ENCODE measurements around the gene RASSF1. TPM values are rescaled to one million over a fixed set of nuclear protein-coding genes. Genes with fewer than 3 reads are reported as not detected.
"Not testable (repeated sequence)": the region's sequence is repeated elsewhere in the genome, so short reads cannot be mapped to it uniquely, and the experiment has no call there.

The RASSF1 gene
- total RNA-seq, 2 experiments from 2014 or later = 88.3 to 122 TPM

DNA sequence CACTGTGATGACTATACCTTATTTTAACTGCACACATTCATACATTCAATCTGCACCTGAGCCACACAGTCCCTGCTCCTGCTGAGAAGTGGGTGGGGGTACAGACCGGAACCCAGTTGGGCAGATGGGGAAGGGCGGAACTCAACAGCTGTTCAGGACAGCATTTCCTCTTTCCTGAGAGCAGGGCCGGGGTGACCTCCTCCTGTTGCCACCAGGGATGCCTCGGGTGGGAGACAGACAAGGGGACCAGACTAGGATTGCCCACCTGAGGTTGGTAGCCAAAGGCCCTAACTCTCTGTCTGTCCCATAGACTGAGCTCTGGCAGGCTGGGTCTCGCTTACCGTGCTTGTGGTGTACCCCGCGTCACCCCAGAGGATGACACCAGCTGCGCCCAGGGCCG lies 22.0 kb downstream of the RASSF1 start:
- Mint-ChIP-seq H3K4me1 (peaks cover 47% of the 10 kb centered on the region), H3K27me3 (no peaks in the 10 kb centered on the region), H3K4me3 (peak overlapping the region; percentile 4), H3K9me3 (no peaks in the 10 kb centered on the region), H3K36me3 (ENCODE audit: low read depth) (peaks cover 4% of the 10 kb centered on the region), H3K27ac (no peak overlapping the region)
- ChIA-PET CTCF (interaction anchor here (0.8 to 1.9 kb wide), 6 partner anchors 9 to 124 kb away, joined by 4 to 14 read pairs (median 5); partner anchors contain the start of gene TUSC2), POLR2A (no interaction called here)
- no peak for DNase-seq

DNA sequence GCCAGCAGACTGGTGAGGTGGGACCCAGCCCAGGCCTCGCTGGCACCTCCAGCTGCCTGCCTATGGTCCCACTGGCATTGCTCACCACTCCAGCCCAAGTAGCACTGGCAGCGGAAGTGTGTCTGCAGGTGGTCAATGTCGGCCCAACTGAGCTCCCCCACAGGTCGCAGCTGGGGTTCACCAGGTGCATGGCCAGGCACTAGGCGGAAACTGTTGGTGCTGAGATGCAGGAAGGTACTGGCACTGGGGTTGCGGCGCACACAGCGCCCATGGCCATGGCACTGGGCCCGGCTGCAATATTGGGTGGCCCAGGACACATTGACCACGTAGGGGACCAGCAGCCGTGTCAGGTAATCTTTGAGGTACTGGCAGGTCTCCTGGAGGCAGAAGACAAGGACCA lies 22.5 kb downstream of the RASSF1 start:
- H3K27ac Mint-ChIP-seq = no peak overlapping the region
- H3K4me3 Mint-ChIP-seq = no peak overlapping the region
- H3K36me3 Mint-ChIP-seq (ENCODE audit: low read depth) = peaks cover 4% of the 10 kb centered on the region
- DNase-seq = no peak
- ChIA-PET POLR2A (no interaction called here), CTCF (interaction anchor here (1.5 to 1.9 kb wide), 4 partner anchors 10 to 18 kb away, joined by 5 to 14 read pairs (median 6); partner anchors contain the start of gene TUSC2)
- H3K27me3 Mint-ChIP-seq = no peaks in the 10 kb centered on the region
- H3K4me1 Mint-ChIP-seq = peaks cover 43% of the 10 kb centered on the region
- no peaks in the 10 kb centered on the region for H3K9me3 Mint-ChIP-seq

DNA sequence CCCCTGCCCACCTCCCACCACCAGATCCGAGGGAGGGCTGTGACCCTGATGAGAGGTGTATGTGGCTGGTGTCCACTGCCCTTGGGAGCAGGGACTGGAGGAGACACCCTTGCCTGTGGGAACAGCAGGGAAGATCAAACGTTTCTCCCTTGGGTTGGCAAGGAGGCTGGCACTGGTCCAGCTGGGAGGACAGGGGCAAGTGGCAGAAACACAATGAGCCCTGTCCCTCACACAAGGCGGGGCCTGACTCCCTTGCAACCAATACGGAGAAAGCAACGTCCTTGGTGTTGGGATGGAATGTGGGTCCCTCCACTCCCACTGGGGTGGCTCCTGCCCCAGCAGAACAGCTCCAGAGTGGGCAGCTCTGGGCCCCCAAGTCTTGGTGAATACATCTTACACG lies 23.3 kb downstream of the RASSF1 start:
- Mint-ChIP-seq H3K4me3 (no peak overlapping the region), H3K4me1 (peaks cover 39% of the 10 kb centered on the region), H3K9me3 (no peaks in the 10 kb centered on the region), H3K27me3 (no peaks in the 10 kb centered on the region), H3K36me3 (ENCODE audit: low read depth) (peaks cover 4% of the 10 kb centered on the region), H3K27ac (peak overlapping the region; percentile 89)
- CTCF ChIA-PET = interaction anchor here (1.1 to 1.9 kb wide), 5 partner anchors 9 to 18 kb away, joined by 3 to 14 read pairs (median 5); partner anchors contain the start of genes HYAL1, HYAL3, NAA80 and TUSC2
- no peak for DNase-seq
- POLR2A ChIA-PET = no interaction called here

DNA sequence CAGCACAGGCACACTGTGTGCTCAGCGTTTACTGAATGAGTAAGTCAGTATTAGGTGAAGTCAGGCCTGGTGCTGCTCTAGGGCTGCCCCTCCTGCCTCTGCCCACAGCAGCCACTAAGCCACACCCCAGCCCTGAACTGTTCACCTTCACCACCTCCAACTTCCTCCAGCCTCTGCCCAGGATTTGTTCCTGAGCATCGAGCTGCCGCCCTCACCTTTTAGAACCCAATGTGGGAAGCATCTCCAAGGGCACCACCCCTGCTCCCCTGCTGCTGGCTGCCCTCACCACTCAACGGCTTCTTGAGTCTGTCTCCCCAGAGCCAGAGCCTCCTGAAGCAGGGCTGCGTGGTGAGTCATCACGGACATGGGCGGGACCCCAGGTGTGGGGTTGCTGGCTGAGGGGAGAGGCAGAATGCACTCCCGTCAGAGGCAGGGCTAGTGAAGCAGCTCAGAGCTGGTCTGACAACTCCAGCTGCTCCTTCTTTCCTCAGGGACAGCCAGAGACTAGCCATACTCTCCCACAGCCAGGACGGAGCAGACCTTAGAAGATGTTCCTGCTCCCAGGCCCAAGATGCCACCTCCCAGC lies 23.9 kb downstream of the RASSF1 start:
- peak overlapping the region; percentile 35 for H3K4me3 Mint-ChIP-seq
- H3K36me3 Mint-ChIP-seq (ENCODE audit: low read depth) = peaks cover 4% of the 10 kb centered on the region
- H3K27ac Mint-ChIP-seq = peak overlapping the region; percentile 89
- ChIA-PET POLR2A (no interaction called here), CTCF (interaction anchor here (1.1 to 1.9 kb wide), 3 partner anchors 11 to 18 kb away, joined by 3 to 14 read pairs (median 4); partner anchors contain the start of genes HYAL1, HYAL3, NAA80 and TUSC2)
- H3K9me3 Mint-ChIP-seq = no peaks in the 10 kb centered on the region
- H3K27me3 Mint-ChIP-seq = no peaks in the 10 kb centered on the region
- peaks cover 39% of the 10 kb centered on the region for H3K4me1 Mint-ChIP-seq
- peak; percentile 66 for DNase-seq

DNA sequence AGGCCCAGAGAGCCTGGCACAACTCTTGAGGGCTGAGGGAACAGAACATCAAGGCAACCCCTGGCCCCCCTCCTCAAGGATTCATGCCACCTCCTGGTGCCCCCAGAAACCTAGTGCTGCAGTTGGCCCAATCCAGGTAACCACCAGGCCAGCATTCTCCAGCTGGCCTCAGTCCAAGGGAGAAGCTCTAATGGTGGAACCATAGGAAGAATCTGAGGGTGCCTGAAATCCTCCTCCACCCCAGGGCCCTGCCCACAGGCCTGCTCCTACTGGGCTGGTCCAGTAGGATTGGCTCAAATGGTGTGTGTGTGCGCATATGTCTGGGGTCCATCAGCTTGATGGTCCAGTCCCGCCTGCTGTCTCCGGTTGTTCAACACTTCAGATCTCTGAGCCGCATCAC lies 25.8 kb downstream of the RASSF1 start:
- DNase-seq = no peak
- H3K4me1 Mint-ChIP-seq = peaks cover 30% of the 10 kb centered on the region
- no peak overlapping the region for H3K27ac Mint-ChIP-seq
- no peak overlapping the region for H3K4me3 Mint-ChIP-seq
- H3K9me3 Mint-ChIP-seq = no peaks in the 10 kb centered on the region
- ChIA-PET POLR2A (no interaction called here), CTCF (interaction anchor here (1.0 to 2.8 kb wide), 8 partner anchors 8 to 23 kb away, joined by 3 to 12 read pairs (median 6); partner anchors contain the start of genes HYAL2, HYAL3, IFRD2 and NAA80)
- H3K27me3 Mint-ChIP-seq = no peaks in the 10 kb centered on the region
- H3K36me3 Mint-ChIP-seq (ENCODE audit: low read depth) = peaks cover 4% of the 10 kb centered on the region

DNA sequence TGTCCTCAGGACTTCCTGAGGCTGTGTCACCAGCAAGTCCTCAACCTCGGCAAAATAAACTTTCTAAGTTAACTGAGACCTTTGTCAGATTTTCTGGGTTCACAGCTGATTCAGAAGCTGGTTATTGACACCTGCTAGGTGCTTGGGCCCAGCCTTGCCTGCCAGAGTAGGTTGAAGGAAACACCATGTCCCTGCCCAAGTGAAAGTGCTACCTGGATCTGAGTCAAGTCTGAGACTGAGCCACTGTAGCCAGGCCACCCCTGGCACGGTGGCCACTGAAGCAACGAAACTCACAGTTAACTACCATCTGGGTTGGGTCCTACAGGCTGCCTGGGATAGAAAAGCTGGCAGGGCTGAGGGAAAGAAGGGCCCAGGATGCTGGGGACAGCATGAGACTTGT lies 26.3 kb downstream of the RASSF1 start:
- POLR2A ChIA-PET = no interaction called here
- Mint-ChIP-seq H3K27ac (no peak overlapping the region), H3K27me3 (no peaks in the 10 kb centered on the region), H3K9me3 (no peaks in the 10 kb centered on the region), H3K4me3 (no peak overlapping the region), H3K36me3 (ENCODE audit: low read depth) (peaks cover 4% of the 10 kb centered on the region), H3K4me1 (peaks cover 28% of the 10 kb centered on the region)
- CTCF ChIA-PET = interaction anchor here (1.0 to 2.8 kb wide), 8 partner anchors 8 to 302 kb away, joined by 3 to 12 read pairs (median 6); partner anchors contain the start of genes HYAL2, HYAL3, IFRD2 and NAA80
- DNase-seq = no peak

DNA sequence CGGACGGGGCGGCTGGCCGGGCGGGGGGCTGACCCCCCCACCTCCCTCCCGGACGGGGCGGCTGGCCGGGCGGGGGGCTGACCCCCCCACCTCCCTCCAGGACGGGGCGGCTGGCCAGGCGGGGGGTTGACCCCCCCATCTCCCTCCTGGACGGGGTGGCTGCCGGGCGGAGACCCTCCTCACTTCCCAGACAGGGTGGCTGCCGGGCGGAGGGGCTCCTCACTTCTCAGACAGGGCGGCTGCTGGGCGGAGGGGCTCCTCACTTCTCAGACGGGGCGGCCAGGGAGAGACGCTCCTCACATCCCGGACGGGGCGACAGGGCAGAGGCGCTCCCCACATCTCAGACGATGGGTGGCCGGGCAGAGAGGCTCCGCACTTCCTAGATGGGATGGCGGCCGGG lies 28.6 kb downstream of the RASSF1 start:
- H3K27me3 Mint-ChIP-seq; DNase-seq; H3K4me3 Mint-ChIP-seq; H3K36me3 Mint-ChIP-seq (ENCODE audit: low read depth); H3K9me3 Mint-ChIP-seq; POLR2A ChIA-PET; H3K27ac Mint-ChIP-seq; CTCF ChIA-PET: not testable (repeated sequence)
- peaks cover 17% of the 10 kb centered on the region for H3K4me1 Mint-ChIP-seq

DNA sequence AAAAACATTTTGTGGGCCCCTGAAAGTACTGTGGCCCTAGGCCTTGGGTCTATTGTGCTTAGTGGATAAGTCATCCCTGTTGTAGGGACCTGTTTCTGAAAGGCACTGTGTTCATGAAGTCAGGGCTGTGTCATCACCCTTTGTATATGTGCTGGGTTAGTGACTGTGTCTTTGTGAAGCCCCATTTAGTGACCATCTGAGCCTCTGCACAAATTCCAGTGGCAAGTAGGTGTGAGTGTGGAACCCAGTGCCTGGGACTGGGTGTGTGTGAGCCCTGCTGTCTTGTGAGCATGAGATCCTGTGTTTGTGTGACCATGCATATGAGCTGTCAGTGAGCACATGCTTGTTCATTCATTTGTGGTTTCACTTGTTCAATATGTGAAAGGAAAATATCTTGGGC lies 36.0 kb downstream of the RASSF1 start:
- Mint-ChIP-seq H3K4me1 (peaks cover 14% of the 10 kb centered on the region), H3K27ac (no peak overlapping the region), H3K27me3 (no peaks in the 10 kb centered on the region), H3K4me3 (no peak overlapping the region), H3K36me3 (ENCODE audit: low read depth) (no peaks in the 10 kb centered on the region), H3K9me3 (no peaks in the 10 kb centered on the region)
- ChIA-PET CTCF (interaction anchor here (0.9 to 1.8 kb wide), 4 partner anchors 11 to 16 kb away, joined by 4 to 9 read pairs (median 4); no protein-coding TSS in a partner anchor), POLR2A (no interaction called here)
- DNase-seq = no peak

DNA sequence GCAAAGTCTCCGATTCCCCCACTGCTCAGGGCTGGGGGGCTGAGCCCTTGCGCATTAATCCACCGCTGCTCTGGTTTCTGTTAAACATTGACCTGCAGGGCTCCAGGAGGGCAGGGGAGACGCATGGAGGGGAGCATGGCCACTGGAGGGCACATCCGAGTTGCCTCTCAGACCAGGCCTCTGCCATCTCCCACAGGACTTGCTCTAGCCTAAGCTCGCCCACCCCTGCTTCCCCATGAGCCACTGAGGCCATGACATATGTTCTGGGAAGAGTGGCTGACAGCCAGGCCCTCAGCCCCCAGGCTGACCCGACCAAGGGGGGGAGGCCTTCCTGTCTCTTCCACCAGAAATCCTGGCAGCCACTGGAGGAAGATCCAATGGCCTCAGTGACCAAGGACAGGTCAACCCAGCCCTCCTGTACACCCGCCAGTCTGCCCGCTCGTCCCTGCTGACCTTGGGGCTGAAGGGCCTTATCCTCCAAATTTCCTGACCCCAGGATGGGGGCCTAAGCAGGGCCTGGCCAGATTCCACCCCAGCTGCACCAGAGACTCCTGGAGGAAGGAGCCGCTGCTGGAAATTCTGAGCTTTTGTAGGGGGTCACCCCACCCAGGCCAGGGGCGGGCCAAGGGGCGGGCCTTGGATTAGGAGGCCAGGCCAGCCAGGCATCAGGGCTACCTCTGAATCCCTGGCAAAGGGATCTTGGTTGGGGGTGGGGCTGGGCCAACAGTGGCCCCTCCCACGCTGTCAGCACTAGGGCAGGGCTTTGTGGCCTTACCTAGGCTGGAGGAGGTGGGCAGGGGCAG lies 37.4 kb downstream of the RASSF1 start, which contains the start of gene HYAL1:
Gene HYAL1, minus strand, starts transcription at position 562 of the 803 bp plus-strand sequence. CDS start 618 bp downstream, outside the sequence.
- Mint-ChIP-seq H3K4me3 (no peak within 1 kb of the TSS), H3K4me1 (peaks cover 18% of the 10 kb centered on the region), H3K27me3 (no peaks in the 10 kb centered on the region), H3K9me3 (no peaks in the 10 kb centered on the region), H3K36me3 (ENCODE audit: low read depth) (no peaks in the 10 kb centered on the region), H3K27ac (peak within 1 kb of the TSS; percentile 41)
- DNase-seq = no peak
- POLR2A ChIA-PET = no interaction called here
- CTCF ChIA-PET = interaction anchor here (0.7 to 1.1 kb wide), 3 partner anchors 14 to 51 kb away, joined by 3 to 4 read pairs (median 4); no protein-coding TSS in a partner anchor

DNA sequence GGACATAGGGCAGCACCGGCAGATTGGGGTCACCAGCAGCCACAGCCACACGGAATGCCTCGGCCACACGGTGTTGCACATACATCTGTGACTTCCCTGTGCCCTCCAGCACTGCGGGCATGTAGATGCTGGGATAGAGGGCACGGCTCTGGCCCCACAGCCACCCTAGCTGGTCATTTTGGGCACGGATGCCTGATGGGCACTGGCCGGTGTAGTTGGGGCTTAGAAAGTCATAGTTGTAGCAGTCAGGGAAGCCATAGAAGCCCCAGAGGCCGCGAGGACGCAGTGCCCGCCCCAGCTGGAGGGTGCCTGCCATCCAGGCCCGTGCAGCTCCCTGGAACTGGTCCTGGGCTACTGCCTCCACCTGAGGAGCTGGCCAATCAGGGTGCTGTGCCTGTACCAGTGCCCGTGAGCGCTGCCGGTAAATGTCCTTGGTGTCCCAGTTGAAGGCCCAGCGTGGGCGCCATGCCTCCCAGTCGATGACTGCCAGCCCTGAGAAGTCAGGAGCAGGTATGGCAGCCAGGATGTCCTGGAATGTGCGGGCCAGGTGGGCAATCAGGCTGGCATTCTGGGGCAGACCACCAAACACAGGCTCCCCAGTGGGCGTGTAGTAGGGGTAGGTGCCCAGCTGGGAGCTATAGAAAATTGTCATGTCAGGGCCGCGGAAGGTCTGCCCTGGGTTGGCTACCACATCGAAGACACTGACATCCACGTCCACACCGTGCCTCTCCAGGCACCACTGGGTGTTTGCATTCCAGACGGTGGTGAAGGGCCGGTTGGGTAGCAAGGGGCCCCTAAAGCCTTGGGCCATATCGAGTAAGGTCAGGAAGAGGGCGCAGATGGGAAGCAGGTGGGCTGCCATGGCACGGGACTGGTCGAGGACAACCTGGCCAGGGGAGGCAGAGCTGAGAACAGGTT lies 38.3 kb downstream of the RASSF1 start:
- H3K27ac Mint-ChIP-seq = no peak overlapping the region
- ChIA-PET CTCF (interaction anchor here (0.6 to 1.1 kb wide), 3 partner anchors 15 to 484 kb away, joined by 3 to 4 read pairs (median 4); no protein-coding TSS in a partner anchor), POLR2A (interaction anchor here (0.6 to 0.7 kb wide), 2 partner anchors 67 to 1653 kb away, joined by 3 read pairs; no protein-coding TSS in a partner anchor)
- H3K9me3 Mint-ChIP-seq = no peaks in the 10 kb centered on the region
- no peaks in the 10 kb centered on the region for H3K27me3 Mint-ChIP-seq
- no peak overlapping the region for H3K4me3 Mint-ChIP-seq
- H3K4me1 Mint-ChIP-seq = peaks cover 26% of the 10 kb centered on the region
- DNase-seq = peak; percentile 5
- no peaks in the 10 kb centered on the region for H3K36me3 Mint-ChIP-seq (ENCODE audit: low read depth)

DNA sequence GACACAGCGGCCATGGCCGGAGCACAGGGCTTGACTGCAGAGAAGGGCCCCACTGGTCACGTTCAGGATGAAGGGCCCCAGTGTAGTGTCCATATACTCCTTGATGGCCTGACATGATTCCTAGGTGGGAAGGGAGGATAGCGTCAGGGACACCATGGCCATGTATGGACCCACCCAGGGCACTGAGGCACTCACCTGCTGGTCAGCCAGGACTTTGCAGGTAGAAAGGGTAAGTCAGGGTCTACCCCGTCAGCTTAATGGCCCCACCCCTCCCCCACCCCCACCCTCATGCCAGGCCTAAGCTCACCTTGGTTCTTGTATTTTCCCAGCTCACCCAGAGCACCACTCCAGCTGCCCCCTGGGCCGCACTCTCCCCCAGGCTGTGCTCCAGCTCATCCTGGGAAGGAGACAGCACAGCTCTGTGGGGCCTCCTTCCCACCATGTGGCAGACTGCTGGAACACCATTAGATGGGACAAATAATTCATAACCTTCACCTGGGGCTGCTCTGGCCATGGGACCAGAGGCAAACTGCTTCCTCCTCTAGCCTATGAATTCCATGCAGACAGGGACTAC lies 39.9 kb downstream of the RASSF1 start:
- ChIA-PET CTCF (no interaction called here), POLR2A (no interaction called here)
- no peaks in the 10 kb centered on the region for H3K27me3 Mint-ChIP-seq
- no peaks in the 10 kb centered on the region for H3K9me3 Mint-ChIP-seq
- H3K4me3 Mint-ChIP-seq = peak overlapping the region; percentile 95
- peak overlapping the region; percentile 100 for H3K27ac Mint-ChIP-seq
- no peak for DNase-seq
- peaks cover 1% of the 10 kb centered on the region for H3K36me3 Mint-ChIP-seq (ENCODE audit: low read depth)
- H3K4me1 Mint-ChIP-seq = peaks cover 30% of the 10 kb centered on the region

Data from activated CD4-positive, alpha-beta T cell treated with anti-CD3 and anti-CD28 coated beads, Interleukin-2, amount 10 ng/mL, durations not matched to agents 7 days and 5 days (primary cell).